Heart left ventricle (tissue), 13 donors: ENCODE results near the gene CPEB4.

ENCODE experiments used
- CTCF ChIP-seq, 12 donors: fragments of 200-600 bp; sonication (generic) in 4 of 12; IDR thresholded peaks; one replicate each; pipeline versions ENCODE4 v1.5.0 to v1.8.0; 2018 to 2022; ENCODE audit warnings: antibody characterized with exemption in 12 of 12, mild to moderate bottlenecking in 5 of 12
- POLR2A ChIP-seq, 2 donors: fragments of 450-650 bp; IDR thresholded peaks; one replicate each; pipeline ENCODE4 v1.6.1; 2017; ENCODE audit warnings: antibody characterized with exemption in 2 of 2, mild to moderate bottlenecking in 2 of 2, moderate library complexity in 2 of 2
- donor health status: ischemic (EF 13 %, LVEDD 7.1; RV severe dilation, severe dysfunction).
- donor health status: DM: no; HTN: yes; CAD: no.
- donor health status: DM: no; HTN: no; CAD: no.
- donor health status: ischemic (EF 25% LVEDD 6.9; RV normal size, moderate dysfunction).
- donor health status: ischemic (EF 25% LVEDD 5.7; RV mildly dilated, moderate dysfunction).
- donor health status: ischemic (EF 35%, LVEDD 5.7; RV mildly dilated, moderate dysfunction).
- donor health status: nonischemic (EF 11% LVEDD 7.7; RV severe dilation, severe dysfunction).
- donor health status: DM: yes; HTN: yes; CAD: no.
- donor health status: PGD.
- donor health status: ischemic (EF 29% LVEDD 5.4; RV normal size, mild dysfunction).
- donor health status: nonischemic (EF 23%, LVEDD 6.1; RV moderate dilation, normal function).

- TF ChIP-seq POLR2A (IDR thresholded peaks at IDR 0.05), result no peak
- TF ChIP-seq CTCF (IDR thresholded peaks at IDR 0.05), result no peak
These were observed 110.4 kb downstream of the CPEB4 start for GRCh38 chr5:173998531-173998930.
